Measurements from ENCODE around the gene DUOXA2. TPM values are rescaled to one million over a fixed set of nuclear protein-coding genes. Genes with fewer than 3 reads are reported as not detected.

DUOXA2 gene
- total RNA-seq, 1 experiment from 2014 or later = not detected

- Histone ChIP-seq H3K27me3 (replicated peaks) (no peaks in the 10 kb centered on the region), H3K27ac (no peak overlapping the region), H3K36me3 (no peaks in the 10 kb centered on the region), H3K4me3 (no peak overlapping the region), H3K9me3 (replicated peaks) (no peaks in the 10 kb centered on the region), H3K4me1 (replicated peaks) (peaks cover 11% of the 10 kb centered on the region)
- DNase-seq (ENCODE audit: low read depth in 1 of 2, low spot score in 2 of 2) = peak; percentile 73 to 79
Measured at GRCh38 chr15:45157974-45158373, 43.8 kb downstream of the DUOXA2 start.

- no peak overlapping the region for H3K4me3 ChIP-seq
- DNase-seq (ENCODE audit: low read depth in 1 of 2, low spot score in 2 of 2) = no peak
- no peaks in the 10 kb centered on the region for H3K27me3 ChIP-seq (replicated peaks)
- no peak overlapping the region for H3K27ac ChIP-seq
- H3K36me3 ChIP-seq = no peaks in the 10 kb centered on the region
- no peaks in the 10 kb centered on the region; the same call in 1 of the 2 replicates for H3K9me3 ChIP-seq (replicated peaks)
- H3K4me1 ChIP-seq (replicated peaks) = peaks cover 23% of the 10 kb centered on the region
Measured at GRCh38 chr15:45161666-45162065, 47.5 kb downstream of the DUOXA2 start.

- Histone ChIP-seq H3K27me3 (replicated peaks) (no peaks in the 10 kb centered on the region), H3K36me3 (no peaks in the 10 kb centered on the region), H3K4me1 (replicated peaks) (peaks cover 26% of the 10 kb centered on the region), H3K27ac (no peak overlapping the region), H3K9me3 (replicated peaks) (no peaks in the 10 kb centered on the region; the same call in 1 of the 2 replicates), H3K4me3 (no peak overlapping the region)
- peak; percentile 74 to 83 for DNase-seq (ENCODE audit: low read depth in 1 of 2, low spot score in 2 of 2)
Measured at GRCh38 chr15:45162771-45163507, 48.8 kb downstream of the DUOXA2 start.

GRCh38 chr15:45163508-45163856, 49.4 kb downstream of the DUOXA2 start:
- H3K9me3 ChIP-seq (replicated peaks) = no peaks in the 10 kb centered on the region; the same call in 1 of the 2 replicates
- H3K4me1 ChIP-seq (replicated peaks) = peaks cover 21% of the 10 kb centered on the region
- no peak overlapping the region for H3K4me3 ChIP-seq
- H3K27me3 ChIP-seq (replicated peaks) = no peaks in the 10 kb centered on the region
- DNase-seq (ENCODE audit: low read depth in 1 of 2, low spot score in 2 of 2) = no peak
- H3K36me3 ChIP-seq = no peaks in the 10 kb centered on the region
- H3K27ac ChIP-seq = no peak overlapping the region

GRCh38 chr15:45164914-45165313, 50.8 kb downstream of the DUOXA2 start:
- Histone ChIP-seq H3K9me3 (replicated peaks) (no peaks in the 10 kb centered on the region; the same call in 1 of the 2 replicates), H3K4me3 (no peak overlapping the region), H3K27me3 (replicated peaks) (no peaks in the 10 kb centered on the region), H3K36me3 (no peaks in the 10 kb centered on the region), H3K27ac (no peak overlapping the region), H3K4me1 (replicated peaks) (peaks cover 21% of the 10 kb centered on the region)
- DNase-seq (ENCODE audit: low read depth in 1 of 2, low spot score in 2 of 2) = no peak

GRCh38 chr15:45165536-45165935, 51.4 kb downstream of the DUOXA2 start:
- no peak overlapping the region for H3K4me3 ChIP-seq

GRCh38 chr15:45166834-45167630, 52.9 kb downstream of the DUOXA2 start:
- Histone ChIP-seq H3K27me3 (replicated peaks) (no peaks in the 10 kb centered on the region), H3K9me3 (replicated peaks) (no peaks in the 10 kb centered on the region; the same call in 1 of the 2 replicates), H3K4me3 (peak overlapping the region; percentile 53)

More at GRCh38 chr15:45165536-45165935, 51.4 kb downstream of the DUOXA2 start:
- H3K4me1 ChIP-seq (replicated peaks) = peaks cover 21% of the 10 kb centered on the region
- DNase-seq (ENCODE audit: low read depth in 1 of 2, low spot score in 2 of 2) = no peak
- H3K27ac ChIP-seq = no peak overlapping the region
- H3K27me3 ChIP-seq (replicated peaks) = no peaks in the 10 kb centered on the region
- no peaks in the 10 kb centered on the region for H3K36me3 ChIP-seq
- H3K9me3 ChIP-seq (replicated peaks) = no peaks in the 10 kb centered on the region; the same call in 1 of the 2 replicates

GRCh38 chr15:45167631-45168205, 53.6 kb downstream of the DUOXA2 start:
- H3K27ac ChIP-seq = no peak overlapping the region

More at GRCh38 chr15:45166834-45167630, 52.9 kb downstream of the DUOXA2 start:
- peak; percentile 79 to 96 for DNase-seq (ENCODE audit: low read depth in 1 of 2, low spot score in 2 of 2)
- peak overlapping the region; percentile 93 for H3K27ac ChIP-seq
- H3K4me1 ChIP-seq (replicated peaks) = peaks cover 21% of the 10 kb centered on the region
- H3K36me3 ChIP-seq = no peaks in the 10 kb centered on the region

More at GRCh38 chr15:45167631-45168205, 53.6 kb downstream of the DUOXA2 start:
- Histone ChIP-seq H3K4me1 (replicated peaks) (peaks cover 19% of the 10 kb centered on the region), H3K9me3 (replicated peaks) (no peaks in the 10 kb centered on the region; the same call in 1 of the 2 replicates), H3K4me3 (no peak overlapping the region), H3K36me3 (no peaks in the 10 kb centered on the region), H3K27me3 (replicated peaks) (no peaks in the 10 kb centered on the region)
- DNase-seq (ENCODE audit: low read depth in 1 of 2, low spot score in 2 of 2) = no peak

Other genes starting within 250 kb of the DUOXA2 start
- not detected in 2 replicates for gene TERB2, start 157.6 kb upstream of the DUOXA2 start, total RNA-seq (2014; rRNA removed; shearing (Covaris generic))
- 23.1 and 25.9 TPM in 2 replicates for gene SORD, start 91.1 kb upstream of the DUOXA2 start, total RNA-seq (2014; rRNA removed; shearing (Covaris generic))
- not detected in 2 replicates for gene DUOX2, start 154 bp upstream of the DUOXA2 start, total RNA-seq (2014; rRNA removed; shearing (Covaris generic))
- gene DUOXA1, start 15.6 kb downstream of the DUOXA2 start, total RNA-seq (2014; rRNA removed; shearing (Covaris generic)) = not detected in 2 replicates
- gene DUOX1, start 15.7 kb downstream of the DUOXA2 start, total RNA-seq (2014; rRNA removed; shearing (Covaris generic)) = not detected in 2 replicates
- 2.0 TPM in 1 of 2 replicates, not detected in the other for gene SHF, start 73.6 kb downstream of the DUOXA2 start, total RNA-seq (2014; rRNA removed; shearing (Covaris generic))
- not detected in 2 replicates for gene SLC28A2, start 137.9 kb downstream of the DUOXA2 start, total RNA-seq (2014; rRNA removed; shearing (Covaris generic))

All from SJSA1 (cell line).